Measurements from ENCODE around the gene EIF4G3.

Gene EIF4G3

DNA sequence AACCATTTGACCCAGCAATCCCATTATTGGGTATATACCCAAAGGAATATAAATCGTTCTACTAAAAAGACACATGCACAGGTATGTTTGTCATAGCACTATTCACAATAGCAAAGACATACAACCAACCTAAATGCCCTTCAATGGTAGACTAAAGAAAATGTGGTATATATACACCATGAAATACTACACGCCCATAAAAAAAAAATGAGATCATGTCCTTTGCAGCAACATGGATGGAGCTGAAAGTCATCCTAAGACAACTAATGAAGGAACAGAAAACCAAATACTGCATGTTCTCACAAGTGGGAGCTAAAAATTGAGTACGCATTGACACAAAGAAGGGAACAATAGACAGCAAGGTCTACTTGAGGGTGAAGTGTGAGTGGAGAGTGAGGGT lies 72.0 kb downstream of the EIF4G3 start:
- Histone ChIP-seq H3K36me3 (ENCODE audit: low read depth) (peaks cover 28% of the 10 kb centered on the region), H3K4me3 (ENCODE audit: severe bottlenecking) (no peak overlapping the region), H3K4me1 (ENCODE audit: insufficient read depth, poor library complexity, severe bottlenecking) (no peaks in the 10 kb centered on the region), H3K27me3 (ENCODE audit: insufficient read depth, poor library complexity, severe bottlenecking) (no peaks in the 10 kb centered on the region), H3K9me3 (ENCODE audit: severe bottlenecking) (no peaks in the 10 kb centered on the region), H3K27ac (ENCODE audit: poor library complexity, severe bottlenecking) (no peak overlapping the region)
- ATAC-seq (ENCODE audit: low read depth) (no peak), DNase-seq (ENCODE audit: low spot score) (no peak)
- TF ChIP-seq, protein P1, sequence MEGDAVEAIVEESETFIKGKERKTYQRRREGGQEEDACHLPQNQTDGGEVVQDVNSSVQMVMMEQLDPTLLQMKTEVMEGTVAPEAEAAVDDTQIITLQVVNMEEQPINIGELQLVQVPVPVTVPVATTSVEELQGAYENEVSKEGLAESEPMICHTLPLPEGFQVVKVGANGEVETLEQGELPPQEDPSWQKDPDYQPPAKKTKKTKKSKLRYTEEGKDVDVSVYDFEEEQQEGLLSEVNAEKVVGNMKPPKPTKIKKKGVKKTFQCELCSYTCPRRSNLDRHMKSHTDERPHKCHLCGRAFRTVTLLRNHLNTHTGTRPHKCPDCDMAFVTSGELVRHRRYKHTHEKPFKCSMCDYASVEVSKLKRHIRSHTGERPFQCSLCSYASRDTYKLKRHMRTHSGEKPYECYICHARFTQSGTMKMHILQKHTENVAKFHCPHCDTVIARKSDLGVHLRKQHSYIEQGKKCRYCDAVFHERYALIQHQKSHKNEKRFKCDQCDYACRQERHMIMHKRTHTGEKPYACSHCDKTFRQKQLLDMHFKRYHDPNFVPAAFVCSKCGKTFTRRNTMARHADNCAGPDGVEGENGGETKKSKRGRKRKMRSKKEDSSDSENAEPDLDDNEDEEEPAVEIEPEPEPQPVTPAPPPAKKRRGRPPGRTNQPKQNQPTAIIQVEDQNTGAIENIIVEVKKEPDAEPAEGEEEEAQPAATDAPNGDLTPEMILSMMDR (IDR thresholded peaks at IDR 0.05; ENCODE audit: poor library complexity, severe bottlenecking): no peak

DNA sequence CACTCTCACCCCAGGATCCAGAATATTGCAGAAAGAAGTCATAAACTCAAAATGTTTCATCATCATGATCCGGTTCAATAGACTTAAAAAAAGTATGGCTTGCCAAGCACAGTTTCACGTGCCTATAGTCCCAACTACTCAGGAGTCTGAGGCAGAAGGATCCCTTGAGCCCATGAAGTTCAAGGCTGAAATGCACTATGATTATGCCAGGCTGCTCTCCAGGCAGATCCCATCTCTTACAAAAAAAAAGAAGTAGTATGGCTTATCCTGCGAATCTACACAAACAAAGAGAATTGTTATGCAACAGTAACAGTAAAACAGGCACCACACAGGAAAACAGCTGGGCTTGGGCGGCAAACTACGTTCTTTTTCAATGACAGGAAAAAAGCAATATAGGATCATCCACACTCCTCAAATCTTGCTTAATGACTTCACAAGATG lies 76.2 kb downstream of the EIF4G3 start:
- TF ChIP-seq, protein P1 (IDR thresholded peaks at IDR 0.05; ENCODE audit: poor library complexity, severe bottlenecking): no peak
- Histone ChIP-seq H3K27ac (ENCODE audit: poor library complexity, severe bottlenecking) (no peak overlapping the region), H3K4me1 (ENCODE audit: insufficient read depth, poor library complexity, severe bottlenecking) (peaks cover 3% of the 10 kb centered on the region), H3K36me3 (ENCODE audit: low read depth) (peaks cover 38% of the 10 kb centered on the region), H3K4me3 (ENCODE audit: severe bottlenecking) (no peak overlapping the region), H3K9me3 (ENCODE audit: severe bottlenecking) (no peaks in the 10 kb centered on the region), H3K27me3 (ENCODE audit: insufficient read depth, poor library complexity, severe bottlenecking) (no peaks in the 10 kb centered on the region)
- ATAC-seq (ENCODE audit: low read depth) (no peak), DNase-seq (ENCODE audit: low spot score) (no peak)

DNA sequence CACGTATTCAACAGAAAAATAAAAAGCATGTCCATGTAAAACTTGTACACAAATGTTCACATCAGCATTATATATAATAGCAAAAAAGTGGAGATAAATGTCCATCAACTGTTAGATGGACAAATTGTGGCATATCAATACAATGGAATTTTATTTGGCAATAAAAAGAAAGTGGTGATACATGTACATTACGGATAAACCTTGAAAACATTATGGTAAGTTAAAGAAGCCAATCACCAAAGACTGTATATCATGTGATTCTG lies 76.9 kb downstream of the EIF4G3 start:
- Histone ChIP-seq H3K36me3 (ENCODE audit: low read depth) (peaks cover 31% of the 10 kb centered on the region), H3K4me1 (ENCODE audit: insufficient read depth, poor library complexity, severe bottlenecking) (peaks cover 3% of the 10 kb centered on the region), H3K9me3 (ENCODE audit: severe bottlenecking) (no peaks in the 10 kb centered on the region), H3K4me3 (ENCODE audit: severe bottlenecking) (no peak overlapping the region), H3K27ac (ENCODE audit: poor library complexity, severe bottlenecking) (no peak overlapping the region), H3K27me3 (ENCODE audit: insufficient read depth, poor library complexity, severe bottlenecking) (no peaks in the 10 kb centered on the region)
- ATAC-seq (ENCODE audit: low read depth): no peak
- TF ChIP-seq, protein P1 (IDR thresholded peaks at IDR 0.05; ENCODE audit: poor library complexity, severe bottlenecking): no peak
- DNase-seq (ENCODE audit: low spot score): no peak

DNA sequence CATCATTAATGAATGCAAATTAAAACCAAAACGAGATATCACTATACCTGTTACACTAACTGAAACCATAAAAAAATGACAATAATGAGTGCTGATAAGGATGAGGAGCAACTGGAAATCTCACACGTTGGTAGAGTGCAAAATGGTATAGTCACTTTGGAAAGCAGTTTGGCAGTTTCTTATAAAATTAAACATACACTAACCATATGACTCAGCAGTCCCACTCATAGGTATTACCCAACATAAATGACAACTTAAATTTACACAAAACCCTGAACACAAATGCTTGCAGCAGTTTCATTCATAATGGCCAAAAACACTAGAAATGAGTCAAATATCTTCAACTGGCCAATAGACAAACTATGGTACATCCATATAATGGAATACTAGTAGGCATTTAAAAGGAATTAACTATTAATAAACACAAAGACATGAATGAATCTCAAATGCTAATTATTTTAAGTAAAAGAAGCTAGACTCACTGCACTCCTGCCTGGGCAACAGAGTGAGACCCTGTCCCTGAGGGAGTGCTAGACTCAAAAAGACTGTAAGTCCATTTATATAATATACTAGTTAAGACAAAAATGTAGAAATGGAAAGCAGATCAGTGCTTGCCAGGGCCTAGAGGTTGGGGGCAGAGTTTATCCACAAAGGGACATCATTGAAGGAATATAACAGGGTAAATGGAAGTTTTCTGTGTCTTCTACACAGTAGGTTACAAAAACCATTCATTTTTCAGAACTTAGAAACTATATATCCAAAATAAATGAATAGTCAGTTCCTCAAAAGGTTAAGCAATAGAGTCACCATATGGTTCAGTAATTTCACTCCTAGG lies 77.4 kb downstream of the EIF4G3 start:
- H3K27ac ChIP-seq (ENCODE audit: poor library complexity, severe bottlenecking): no peak overlapping the region
- TF ChIP-seq, protein P1 (IDR thresholded peaks at IDR 0.05; ENCODE audit: poor library complexity, severe bottlenecking): no peak
- ATAC-seq (ENCODE audit: low read depth): peak; percentile 58
- peaks cover 27% of the 10 kb centered on the region for H3K36me3 ChIP-seq (ENCODE audit: low read depth)
- no peak overlapping the region for H3K4me3 ChIP-seq (ENCODE audit: severe bottlenecking)
- H3K4me1 ChIP-seq (ENCODE audit: insufficient read depth, poor library complexity, severe bottlenecking): peaks cover 3% of the 10 kb centered on the region
- H3K27me3 ChIP-seq (ENCODE audit: insufficient read depth, poor library complexity, severe bottlenecking): no peaks in the 10 kb centered on the region
- no peak for DNase-seq (ENCODE audit: low spot score)
- no peaks in the 10 kb centered on the region for H3K9me3 ChIP-seq (ENCODE audit: severe bottlenecking)

DNA sequence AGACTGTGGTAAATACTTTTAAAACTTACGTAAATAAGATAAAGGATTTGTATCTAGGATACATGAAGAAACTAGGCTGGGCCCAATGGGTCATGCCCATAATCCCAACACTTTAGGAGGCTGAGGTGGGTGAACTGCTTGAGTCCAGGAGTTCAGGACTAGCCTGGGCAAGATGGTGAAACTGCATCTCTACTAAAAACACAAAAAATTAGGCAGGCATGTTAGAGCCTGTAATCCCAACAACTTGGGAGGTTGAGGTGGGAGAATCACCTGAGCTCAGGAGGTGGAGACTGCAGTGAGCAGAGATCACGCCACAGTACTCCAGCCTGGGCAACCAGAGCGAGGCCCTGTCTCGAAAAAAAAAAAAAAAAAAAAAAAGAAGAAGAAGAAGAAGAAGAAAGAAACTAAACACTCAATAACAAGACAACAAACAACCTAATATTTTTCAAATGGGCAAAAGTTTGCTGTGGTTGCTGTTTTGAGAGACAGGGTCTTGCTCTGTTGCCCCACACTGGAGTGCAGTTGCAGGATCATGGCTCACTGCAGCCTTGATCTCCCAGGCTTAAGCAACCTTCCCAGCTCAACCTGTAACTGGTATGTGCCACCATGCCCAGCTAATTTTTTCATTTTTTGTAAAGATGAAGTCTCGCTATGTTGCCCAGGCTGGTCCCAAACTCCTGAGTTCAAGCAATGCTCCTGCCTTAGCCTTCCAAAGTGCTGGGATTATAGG lies 78.3 kb downstream of the EIF4G3 start:
- H3K4me1 ChIP-seq (ENCODE audit: insufficient read depth, poor library complexity, severe bottlenecking): peaks cover 3% of the 10 kb centered on the region
- H3K4me3 ChIP-seq (ENCODE audit: severe bottlenecking): no peak overlapping the region
- no peaks in the 10 kb centered on the region for H3K27me3 ChIP-seq (ENCODE audit: insufficient read depth, poor library complexity, severe bottlenecking)
- DNase-seq (ENCODE audit: low spot score): no peak
- no peak overlapping the region for H3K27ac ChIP-seq (ENCODE audit: poor library complexity, severe bottlenecking)
- no peaks in the 10 kb centered on the region for H3K9me3 ChIP-seq (ENCODE audit: severe bottlenecking)
- TF ChIP-seq, protein P1 (IDR thresholded peaks at IDR 0.05; ENCODE audit: poor library complexity, severe bottlenecking): no peak
- H3K36me3 ChIP-seq (ENCODE audit: low read depth): peaks cover 24% of the 10 kb centered on the region
- ATAC-seq (ENCODE audit: low read depth): no peak

All from RWPE2 (cell line).